Left ventricle myocardium inferior (tissue), 1 donor: Measurements from ENCODE around the gene PRIMA1. TPM values are rescaled to one million over a fixed set of nuclear protein-coding genes. Genes with fewer than 3 reads are reported as not detected.

ENCODE experiments used
- DNase-seq: peaks from one replicate; pipeline ENCODE4 v3.0.0-alpha.2; 2020
- H3K27ac ChIP-seq: fragments of 200-600 bp; replicated peaks from 2 replicates; pipeline ENCODE4 v1.8.0; 2021
- H3K27me3 ChIP-seq: fragments of 200-600 bp; 2 replicates; pipeline ENCODE4 v1.8.0; 2021; ENCODE audit warnings: low read depth
- H3K36me3 ChIP-seq: fragments of 200-600 bp; 2 replicates; pipeline ENCODE4 v1.8.0; 2021
- H3K4me1 ChIP-seq: fragments of 200-600 bp; 2 replicates; pipeline ENCODE4 v1.8.0; 2021
- H3K4me3 ChIP-seq: fragments of 200-600 bp; 2 replicates; pipeline ENCODE4 v1.8.0; 2021; ENCODE audit warnings: mild to moderate bottlenecking, moderate library complexity
- H3K9me3 ChIP-seq: fragments of 200-600 bp; replicated peaks from 2 replicates; pipeline ENCODE4 v1.8.0; 2021
- CTCF ChIP-seq: fragments of 200-600 bp; IDR thresholded peaks from 2 replicates; pipeline ENCODE4 v1.8.0; 2021; ENCODE audit warnings: antibody characterized with exemption, mild to moderate bottlenecking, borderline replicate concordance
- intact Hi-C: fragments of 100-400 bp; cut with micrococcal nuclease; formaldehyde crosslinking; loops from one replicate; pipeline ENCODE4 v1.11.0; 2022
- total RNA-seq: library from RNA; stranded (reverse); fragmentation: NEBNext Ultra II Directional; extraction: Animal tissue kit (Norgen Biotek cat#: 25700); gene quantifications from one replicate; pipeline ENCODE4 v1.2.1, GENCODE V29; 2021
- donor health status: DM: no; HTN: yes; CAD: no; lungs with severe emphysema.

PRIMA1 gene
- total RNA-seq, 1 donor from 2014 or later = 7.3 TPM

- no peak overlapping the region for H3K4me3 ChIP-seq
- H3K4me1 ChIP-seq = peaks cover 2% of the 10 kb centered on the region
- no peaks in the 10 kb centered on the region for H3K9me3 ChIP-seq
- H3K27me3 ChIP-seq = peaks cover 51% of the 10 kb centered on the region
- intact Hi-C loops = loop anchor here (10.0 kb wide), 1 partner anchor 140 kb away; no protein-coding TSS in a partner anchor
- no peak for DNase-seq
- no peaks in the 10 kb centered on the region for H3K36me3 ChIP-seq
- TF ChIP-seq CTCF = no peak
- H3K27ac ChIP-seq = no peak overlapping the region
Measured at GRCh38 chr14:93794756-93795155, 6.5 kb upstream of the PRIMA1 start.

- peaks cover 11% of the 10 kb centered on the region for H3K4me1 ChIP-seq
- H3K27ac ChIP-seq = no peak overlapping the region
- peaks cover 50% of the 10 kb centered on the region for H3K27me3 ChIP-seq
- H3K36me3 ChIP-seq = no peaks in the 10 kb centered on the region
- TF ChIP-seq CTCF = no peak
- no peak overlapping the region for H3K4me3 ChIP-seq
- no peak for DNase-seq
- no peaks in the 10 kb centered on the region for H3K9me3 ChIP-seq
- intact Hi-C loops = loop anchor here (10.0 kb wide), 1 partner anchor 139 kb away; no protein-coding TSS in a partner anchor
Measured at GRCh38 chr14:93793555-93794324, 5.5 kb upstream of the PRIMA1 start.

GRCh38 chr14:93792391-93792790 is 4.1 kb upstream of the PRIMA1 start:
- Histone ChIP-seq H3K4me3 (no peak overlapping the region), H3K4me1 (peaks cover 25% of the 10 kb centered on the region), H3K27me3 (peaks cover 55% of the 10 kb centered on the region), H3K9me3 (no peaks in the 10 kb centered on the region), H3K27ac (no peak overlapping the region), H3K36me3 (no peaks in the 10 kb centered on the region)
- DNase-seq = no peak
- TF ChIP-seq CTCF = no peak
- intact Hi-C loops = loop anchor here (10.0 kb wide), 1 partner anchor 138 kb away; no protein-coding TSS in a partner anchor

- Histone ChIP-seq H3K27ac (no peak overlapping the region), H3K9me3 (no peaks in the 10 kb centered on the region), H3K4me3 (no peak overlapping the region), H3K36me3 (no peaks in the 10 kb centered on the region), H3K4me1 (peaks cover 26% of the 10 kb centered on the region), H3K27me3 (peaks cover 57% of the 10 kb centered on the region)
- no peak for DNase-seq
- intact Hi-C loops = loop anchor here (10.0 kb wide), 1 partner anchor 136 kb away; no protein-coding TSS in a partner anchor
- no peak for TF ChIP-seq CTCF
Measured at GRCh38 chr14:93790966-93791365, 2.7 kb upstream of the PRIMA1 start.

- no peak for TF ChIP-seq CTCF
- Histone ChIP-seq H3K36me3 (no peaks in the 10 kb centered on the region), H3K9me3 (no peaks in the 10 kb centered on the region), H3K27me3 (peaks cover 57% of the 10 kb centered on the region), H3K4me1 (peaks cover 28% of the 10 kb centered on the region), H3K27ac (peak overlapping the region; percentile 85), H3K4me3 (peak overlapping the region; percentile 74)
- no peak for DNase-seq
- intact Hi-C loops = loop anchor here (10.0 kb wide), 1 partner anchor 135 kb away; no protein-coding TSS in a partner anchor
Measured at GRCh38 chr14:93789228-93790130, 1.2 kb upstream of the PRIMA1 start.
